Kidney epithelial cell (primary cell): Measurements from ENCODE around the gene LYPD5. TPM values are rescaled to one million over a fixed set of nuclear protein-coding genes. Genes with fewer than 3 reads are reported as not detected.
"Not testable (repeated sequence)": the region's sequence is repeated elsewhere in the genome, so short reads cannot be mapped to it uniquely, and the experiment has no call there.

Experiments
- DNase-seq: peaks from one replicate; pipeline ENCODE4 v3.0.0-alpha.2; 2010; ENCODE audit warnings: low read depth
- H3K27me3 ChIP-seq: 2 replicates; pipeline ENCODE4 v1.6.0; 2011; ENCODE audit warnings: low read length; ENCODE audit not compliant: control insufficient read depth, insufficient read depth
- H3K36me3 ChIP-seq: 2 replicates; pipeline ENCODE4 v1.5.1; 2011; ENCODE audit warnings: low read length; ENCODE audit not compliant: control insufficient read depth, insufficient read depth
- H3K4me3 ChIP-seq: 2 replicates; pipeline ENCODE4 v1.5.1; 2011; ENCODE audit warnings: low read depth, mild to moderate bottlenecking, control low read depth, low read length
- CTCF ChIP-seq: IDR thresholded peaks from 2 replicates; pipeline ENCODE4 v1.5.1; 2011; ENCODE audit warnings: mild to moderate bottlenecking, moderate library complexity, low read length, control low read depth, inconsistent platforms; ENCODE audit not compliant: insufficient read depth, poor library complexity, severe bottlenecking
- total RNA-seq: library from RNA; depleted of rRNA; stranded (reverse); fragments of >200 nt; gene quantifications from 2 replicates; pipeline ENCODE4 v1.2.3, GENCODE V29; 2015

Gene LYPD5
- total RNA-seq, 1 donor from 2014 or later: 0.63 TPM

GRCh38 chr19:43777163-43777695 lies 25.0 kb downstream of the LYPD5 start:
- peaks cover 11% of the 10 kb centered on the region for H3K27me3 ChIP-seq
- no peak for TF ChIP-seq CTCF
- DNase-seq: no peak
- H3K4me3 ChIP-seq: no peak overlapping the region
- H3K36me3 ChIP-seq: no peaks in the 10 kb centered on the region

GRCh38 chr19:43776286-43776685 lies 26.0 kb downstream of the LYPD5 start:
- Histone ChIP-seq H3K27me3 (peaks cover 11% of the 10 kb centered on the region), H3K36me3 (no peaks in the 10 kb centered on the region), H3K4me3 (no peak overlapping the region)
- DNase-seq: no peak
- no peak for TF ChIP-seq CTCF

- H3K4me3 ChIP-seq: no peak overlapping the region
- no peak for DNase-seq
- H3K27me3 ChIP-seq: peaks cover 11% of the 10 kb centered on the region
- H3K36me3 ChIP-seq: no peaks in the 10 kb centered on the region
- no peak for TF ChIP-seq CTCF
These were observed 26.9 kb downstream of the LYPD5 start for GRCh38 chr19:43775299-43775890.

GRCh38 chr19:43774940-43775258 lies 27.3 kb downstream of the LYPD5 start:
- DNase-seq, H3K4me3 ChIP-seq, H3K36me3 ChIP-seq: not testable (repeated sequence)
- H3K27me3 ChIP-seq: peaks cover 11% of the 10 kb centered on the region

- TF ChIP-seq CTCF: peak; percentile 36
- no peak overlapping the region for H3K4me3 ChIP-seq
These were observed 27.9 kb downstream of the LYPD5 start for GRCh38 chr19:43774103-43774939.

GRCh38 chr19:43773725-43774102 lies 28.5 kb downstream of the LYPD5 start:
- H3K4me3 ChIP-seq: no peak overlapping the region
- H3K36me3 ChIP-seq: no peaks in the 10 kb centered on the region
- no peak for TF ChIP-seq CTCF
- H3K27me3 ChIP-seq: peaks cover 11% of the 10 kb centered on the region
- no peak for DNase-seq

More at GRCh38 chr19:43774103-43774939, 27.9 kb downstream of the LYPD5 start:
- no peak for DNase-seq
- no peaks in the 10 kb centered on the region for H3K36me3 ChIP-seq
- peaks cover 11% of the 10 kb centered on the region for H3K27me3 ChIP-seq
